Esophagus muscularis mucosa (tissue), 4 donors: ENCODE data around the gene SCG2.

Experiments
- EP300 ChIP-seq: sonication (generic); formaldehyde crosslinking; IDR thresholded peaks from one replicate; pipeline ENCODE4 v1.6.1; 2017; ENCODE audit warnings: antibody characterized with exemption
- POLR2AphosphoS5 ChIP-seq, 2 donors: sonication (generic); formaldehyde crosslinking; IDR thresholded peaks; one replicate each; pipeline ENCODE4 v1.6.1; 2017; ENCODE audit warnings: antibody characterized with exemption in 2 of 2
- TF ChIP-seq, protein P1 (sequence below), 3 experiments: fragments of 200-600 bp in 2 of 3; fragments of 450-650 bp in 1 of 3; sonication (generic) in 2 of 3; IDR thresholded peaks; one replicate each; pipeline ENCODE4 v1.5.1; 2017 to 2019; ENCODE audit warnings: antibody characterized with exemption in 3 of 3, mild to moderate bottlenecking in 2 of 3, moderate library complexity in 1 of 3

GRCh38 chr2:223618172-223619035, 16.2 kb upstream of the SCG2 start:
- TF ChIP-seq, protein P1, sequence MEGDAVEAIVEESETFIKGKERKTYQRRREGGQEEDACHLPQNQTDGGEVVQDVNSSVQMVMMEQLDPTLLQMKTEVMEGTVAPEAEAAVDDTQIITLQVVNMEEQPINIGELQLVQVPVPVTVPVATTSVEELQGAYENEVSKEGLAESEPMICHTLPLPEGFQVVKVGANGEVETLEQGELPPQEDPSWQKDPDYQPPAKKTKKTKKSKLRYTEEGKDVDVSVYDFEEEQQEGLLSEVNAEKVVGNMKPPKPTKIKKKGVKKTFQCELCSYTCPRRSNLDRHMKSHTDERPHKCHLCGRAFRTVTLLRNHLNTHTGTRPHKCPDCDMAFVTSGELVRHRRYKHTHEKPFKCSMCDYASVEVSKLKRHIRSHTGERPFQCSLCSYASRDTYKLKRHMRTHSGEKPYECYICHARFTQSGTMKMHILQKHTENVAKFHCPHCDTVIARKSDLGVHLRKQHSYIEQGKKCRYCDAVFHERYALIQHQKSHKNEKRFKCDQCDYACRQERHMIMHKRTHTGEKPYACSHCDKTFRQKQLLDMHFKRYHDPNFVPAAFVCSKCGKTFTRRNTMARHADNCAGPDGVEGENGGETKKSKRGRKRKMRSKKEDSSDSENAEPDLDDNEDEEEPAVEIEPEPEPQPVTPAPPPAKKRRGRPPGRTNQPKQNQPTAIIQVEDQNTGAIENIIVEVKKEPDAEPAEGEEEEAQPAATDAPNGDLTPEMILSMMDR (IDR thresholded peaks at IDR 0.05), result no peak
- TF ChIP-seq EP300 (no peak), POLR2AphosphoS5 (IDR thresholded peaks at IDR 0.05) (no peak)
